Right kidney (tissue), 1 donor: ENCODE data around the gene PAQR4.

Experiments
- DNase-seq: peaks from one replicate; pipeline ENCODE4 v3.0.0-alpha.2; 2016

PAQR4 gene

DNA sequence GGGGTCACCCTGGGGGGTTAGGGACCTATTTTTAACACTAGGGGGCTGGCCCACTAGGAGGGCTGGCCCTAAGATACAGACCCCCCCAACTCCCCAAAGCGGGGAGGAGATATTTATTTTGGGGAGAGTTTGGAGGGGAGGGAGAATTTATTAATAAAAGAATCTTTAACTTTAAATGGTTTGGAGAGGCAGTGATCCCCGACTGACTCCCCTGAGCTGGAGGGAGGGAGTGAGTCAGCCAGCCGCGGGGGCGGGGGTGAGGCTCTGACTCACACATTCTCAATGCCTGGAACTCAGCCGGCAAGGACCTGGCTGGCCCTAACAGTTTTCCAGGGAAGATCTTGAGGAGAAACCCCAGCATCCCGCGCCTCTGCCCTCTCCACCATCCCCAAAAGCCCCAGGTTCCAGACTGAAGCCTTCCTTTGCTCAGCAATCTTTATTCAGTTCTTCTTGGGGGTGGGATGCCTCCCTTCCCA, 53.1 kb downstream of the PAQR4 start:
- peak; percentile 56 for DNase-seq

GRCh38 chr16:3022684-3023414, 53.7 kb downstream of the PAQR4 start:
- DNase-seq: peak; percentile 53
